OCI-LY3 (cell line): ENCODE measurements around the gene SULT1A2.

ENCODE experiments used
- CTCF ChIP-seq: fragments of 200-600, 300-600 bp; sonication (generic); IDR thresholded peaks from 2 replicates; pipeline ENCODE4 v1.5.1; 2014; ENCODE audit warnings: antibody characterized with exemption, low read length, low read depth
- EZH2phosphoT487 ChIP-seq: fragments of 200-600 bp; shearing (Covaris generic); IDR thresholded peaks from 2 replicates; pipeline ENCODE4 v1.6.1; 2018; ENCODE audit warnings: antibody characterized with exemption, mixed run types, low read depth

- no peak for TF ChIP-seq CTCF
- no peak for TF ChIP-seq EZH2phosphoT487
Measured at GRCh38 chr16:28558456-28558855, 38.4 kb downstream of the SULT1A2 start.
